NCI-H1930 (cell line): ENCODE measurements around the gene C16orf96.

ENCODE experiments used
- DNase-seq, 2 experiments: peaks; one replicate each; lab custom pipeline; 2025; lab: John Stamatoyannopoulos, UW

Gene C16orf96

GRCh38 chr16:4556112-4556511 is at the start of gene C16orf96:
TSS of gene C16orf96 (plus strand) at chr16:4556340. CDS start at chr16:4556490, 150 bp downstream.
- no peak for DNase-seq

GRCh38 chr16:4506450-4506849 is 49.7 kb upstream of the C16orf96 start:
- peak; percentile 33 to 66 for DNase-seq

GRCh38 chr16:4507588-4508345 is 48.4 kb upstream of the C16orf96 start:
- DNase-seq = no peak

GRCh38 chr16:4508806-4509205 is 47.3 kb upstream of the C16orf96 start:
- no peak for DNase-seq

GRCh38 chr16:4509420-4509819 is 46.7 kb upstream of the C16orf96 start:
- DNase-seq = no peak

- no peak for DNase-seq
Observed at GRCh38 chr16:4510131-4510530, 46.0 kb upstream of the C16orf96 start.

- DNase-seq = no peak
Observed at GRCh38 chr16:4510747-4511426, 45.3 kb upstream of the C16orf96 start.

GRCh38 chr16:4511441-4512082 is 44.6 kb upstream of the C16orf96 start:
- DNase-seq = peak; percentile 13 to 46

GRCh38 chr16:4512473-4512872 is 43.7 kb upstream of the C16orf96 start:
- no peak for DNase-seq

- no peak for DNase-seq
Observed at GRCh38 chr16:4513086-4513860, 42.9 kb upstream of the C16orf96 start.

- no peak for DNase-seq
Observed at GRCh38 chr16:4513881-4514280, 42.3 kb upstream of the C16orf96 start.

GRCh38 chr16:4514606-4515005 is 41.5 kb upstream of the C16orf96 start:
- no peak for DNase-seq

- no peak for DNase-seq
Observed at GRCh38 chr16:4515611-4516233, 40.4 kb upstream of the C16orf96 start.

GRCh38 chr16:4517812-4518680 is 38.1 kb upstream of the C16orf96 start:
- DNase-seq = peak in 1 of 2 experiments; percentile 39

- no peak for DNase-seq
Observed at GRCh38 chr16:4519274-4520058, 36.7 kb upstream of the C16orf96 start.

GRCh38 chr16:4520913-4521312 is 35.2 kb upstream of the C16orf96 start:
- DNase-seq = no peak

GRCh38 chr16:4522051-4522581 is 34.0 kb upstream of the C16orf96 start:
- no peak for DNase-seq

GRCh38 chr16:4523686-4524085 is 32.5 kb upstream of the C16orf96 start:
- no peak for DNase-seq

GRCh38 chr16:4524571-4524970 is 31.6 kb upstream of the C16orf96 start:
- no peak for DNase-seq

GRCh38 chr16:4525069-4525468 is 31.1 kb upstream of the C16orf96 start:
- no peak for DNase-seq
